ENCODE measurements around the gene C16orf90. TPM values are rescaled to one million over a fixed set of nuclear protein-coding genes. Genes with fewer than 3 reads are reported as not detected.

C16orf90 gene
- polyA plus RNA-seq, 1 of the 3 experiments (the other 2 are of a cell fraction), result not detected

GRCh38 chr16:3458278-3458851 lies 36.9 kb downstream of the C16orf90 start:
- Histone ChIP-seq H3K9me3 (no peaks in the 10 kb centered on the region), H4K20me1 (ENCODE audit: insufficient read depth) (peaks cover 41% of the 10 kb centered on the region), H3F3A (replicated peaks; ENCODE audit: insufficient read depth) (no peaks in the 10 kb centered on the region), H3K4me2 (peak overlapping the region; percentile 84), H3K9me2 (no peaks in the 10 kb centered on the region), H3K4me3 (ENCODE audit: low read depth in 2 of 2, low read length in 1 of 2) (peak overlapping the region; percentile 69 to 81), H3K27ac (ENCODE audit: low read depth in 2 of 2, low read length in 1 of 2) (peak overlapping the region; percentile 79 to 94), H3K36me3 (replicated peaks in 1 of 2; ENCODE audit: control insufficient read depth in 1 of 2, insufficient read depth in 2 of 2, low read length in 1 of 2) (no peaks in the 10 kb centered on the region), H3K9ac (peak overlapping the region; percentile 90), H3K79me2 (ENCODE audit: insufficient read depth) (peaks cover 52% of the 10 kb centered on the region), H3K27me3 (ENCODE audit: insufficient read depth) (no peaks in the 10 kb centered on the region), H2AFZ (ENCODE audit: low read depth) (no peak overlapping the region), H3K4me1 (ENCODE audit: control insufficient read depth in 1 of 2, insufficient read depth in 2 of 2, low read depth in 1 of 2, low read length in 1 of 2) (peaks cover 17 to 19% of the 10 kb centered on the region in 2 experiments; a peak in 3 of 4 replicates)
- POLR2A ChIA-PET, result no interaction called here
- CTCF ChIA-PET, result interaction anchor here (0.6 to 1.6 kb wide), 2 partner anchors 20 to 326 kb away, joined by 3 read pairs; no protein-coding TSS in a partner anchor
- DNase-seq, result no peak
- 0% methylated on average over 14 of the region's 47 CpGs for WGBS (ENCODE audit: low lambda C conversion rate)
- TF ChIP-seq FOSL2 (IDR thresholded peaks at IDR 0.05; ENCODE audit: borderline replicate concordance, low read depth) (no peak), MAX (IDR thresholded peaks at IDR 0.05; ENCODE audit: low read depth) (0 out of 2 replicates have a peak, but pooled peaks have one; percentile 36), NFIC (IDR thresholded peaks at IDR 0.05; ENCODE audit: borderline replicate concordance) (no peak), TCF12 (IDR thresholded peaks at IDR 0.05) (no peak), USF1 (IDR thresholded peaks at IDR 0.05; ENCODE audit: borderline replicate concordance, low read depth) (no peak), FOXJ3 (CRISPR knock-in tag; IDR thresholded peaks at IDR 0.05) (no peak), ELF1 (IDR thresholded peaks at IDR 0.05) (peak; percentile 23; the same call in 1 of the 2 replicates), SIN3A (IDR thresholded peaks at IDR 0.05; ENCODE audit: borderline replicate concordance, low read depth, low read length) (0 out of 2 replicates have a peak, but pooled peaks have one; percentile 8), ZBTB33 (IDR thresholded peaks at IDR 0.05; ENCODE audit: borderline replicate concordance, low read depth) (no peak), YY1 (IDR thresholded peaks at IDR 0.05; ENCODE audit: low read depth) (no peak)

GRCh38 chr16:3457434-3458252 lies 37.6 kb downstream of the C16orf90 start:
- peak overlapping the region; percentile 79 to 94 for H3K27ac ChIP-seq (ENCODE audit: low read depth in 2 of 2, low read length in 1 of 2)
- WGBS (ENCODE audit: low lambda C conversion rate), result 7% methylated on average over 16 of the region's 83 CpGs
- no peaks in the 10 kb centered on the region for H3K36me3 ChIP-seq (replicated peaks in 1 of 2; ENCODE audit: control insufficient read depth in 1 of 2, insufficient read depth in 2 of 2, low read length in 1 of 2)
- H3K79me2 ChIP-seq (ENCODE audit: insufficient read depth), result peaks cover 45% of the 10 kb centered on the region
- no peaks in the 10 kb centered on the region for H3K9me3 ChIP-seq
- CTCF ChIA-PET, result interaction anchor here (0.5 to 1.0 kb wide), 7 partner anchors 13 to 426 kb away, joined by 3 to 6 read pairs (median 3); partner anchors contain the start of gene CLUAP1
- peak overlapping the region; percentile 85 for H3K4me2 ChIP-seq
- peaks cover 34% of the 10 kb centered on the region for H4K20me1 ChIP-seq (ENCODE audit: insufficient read depth)
- H3K4me1 ChIP-seq (ENCODE audit: control insufficient read depth in 1 of 2, insufficient read depth in 2 of 2, low read depth in 1 of 2, low read length in 1 of 2), result peaks cover 17 to 19% of the 10 kb centered on the region in 2 experiments; a peak in 3 of 4 replicates
- H3K9ac ChIP-seq, result peak overlapping the region; percentile 90
- DNase-seq, result peak; percentile 100
- peak overlapping the region; percentile 69 to 81 for H3K4me3 ChIP-seq (ENCODE audit: low read depth in 2 of 2, low read length in 1 of 2)
- no peaks in the 10 kb centered on the region for H3K27me3 ChIP-seq (ENCODE audit: insufficient read depth)
- H2AFZ ChIP-seq (ENCODE audit: low read depth), result peak overlapping the region; percentile 73
- H3K9me2 ChIP-seq, result no peaks in the 10 kb centered on the region
- POLR2A ChIA-PET, result interaction anchor here (0.6 to 2.0 kb wide), 7 partner anchors 9 to 987 kb away, joined by 3 to 14 read pairs (median 5); partner anchors contain the start of genes NAA60, ZNF174, ZNF263 and ZNF597
- H3F3A ChIP-seq (replicated peaks; ENCODE audit: insufficient read depth), result no peaks in the 10 kb centered on the region
- TF ChIP-seq POLR2AphosphoS5 (IDR thresholded peaks at IDR 0.05; ENCODE audit: low read depth, low read length), result peak; percentile 85
- peak; percentile 78; the same call in 1 of the 2 replicates for TF ChIP-seq MAX (IDR thresholded peaks at IDR 0.05; ENCODE audit: low read depth)
- TF ChIP-seq RCOR1 (IDR thresholded peaks at IDR 0.05; ENCODE audit: low read length), result peak; percentile 51; the same call in 1 of the 2 replicates
- TF ChIP-seq CTCF (IDR thresholded peaks at IDR 0.05), result peak; percentile 41
- peak; percentile 97 for TF ChIP-seq YY1 (IDR thresholded peaks at IDR 0.05; ENCODE audit: low read depth)
- TF ChIP-seq GABPA (IDR thresholded peaks at IDR 0.05; ENCODE audit: low read depth), result peak; percentile 79
- no peak for TF ChIP-seq IRF3 (IDR thresholded peaks at IDR 0.05; ENCODE audit: low read depth, low read length)
- TF ChIP-seq RAD21 (IDR thresholded peaks at IDR 0.05; ENCODE audit: low read length), result peak; percentile 46
- peak; percentile 98 for TF ChIP-seq CHD2 (IDR thresholded peaks at IDR 0.05; ENCODE audit: low read length, partially characterized antibody)
- peak; percentile 30; the same call in 1 of the 2 replicates for TF ChIP-seq SIN3A (IDR thresholded peaks at IDR 0.05; ENCODE audit: borderline replicate concordance, low read depth, low read length)
- TF ChIP-seq MEF2A (IDR thresholded peaks at IDR 0.05; ENCODE audit: borderline replicate concordance, low read depth), result no peak
- peak; percentile 2; the same call in 1 of the 2 replicates for TF ChIP-seq TCF12 (IDR thresholded peaks at IDR 0.05)

All from SK-N-SH (cell line).